ENCODE results near the gene LYRM7. TPM values are rescaled to one million over a fixed set of nuclear protein-coding genes. Genes with fewer than 3 reads are reported as not detected.
A peak's percentile ranks its signal among the peaks of the same experiment; 100 is the strongest.

The LYRM7 gene
- total RNA-seq, 1 donor from 2014 or later, result 3.9 TPM

DNA sequence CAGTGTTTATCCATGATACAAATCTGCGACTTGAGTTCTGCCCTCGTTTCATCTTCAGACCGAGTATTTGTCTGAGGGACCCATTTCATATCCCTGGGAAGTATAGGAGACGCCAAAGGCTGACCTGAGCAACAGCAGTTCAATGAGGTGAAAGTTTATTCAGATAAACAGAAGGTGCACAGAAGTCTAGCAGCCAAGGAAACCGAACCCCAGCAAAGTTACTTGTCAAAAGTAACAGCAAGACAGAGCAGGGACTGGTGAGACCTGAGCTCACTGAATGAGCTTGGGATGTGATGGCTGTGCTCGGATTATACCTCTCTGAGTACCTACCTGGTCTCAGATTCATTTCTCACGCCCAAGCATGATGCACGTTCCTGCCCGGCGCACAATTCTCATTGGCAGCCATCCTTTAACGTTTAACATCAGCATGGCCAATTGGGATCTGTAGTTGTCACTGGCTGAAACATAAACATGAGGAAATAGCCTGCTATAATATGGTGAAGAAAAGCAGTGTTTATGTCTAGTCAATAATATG, 599 bp downstream of the LYRM7 start:
- Histone ChIP-seq H3K4me1 (peaks cover 13% of the 10 kb centered on the region), H3K9me3 (no peaks in the 10 kb centered on the region), H3K27ac (peak overlapping the region; percentile 81), H3K36me3 (no peaks in the 10 kb centered on the region), H3K4me3 (peak overlapping the region; percentile 61 to 63), H3K27me3 (no peaks in the 10 kb centered on the region)
- TF ChIP-seq, protein P1, sequence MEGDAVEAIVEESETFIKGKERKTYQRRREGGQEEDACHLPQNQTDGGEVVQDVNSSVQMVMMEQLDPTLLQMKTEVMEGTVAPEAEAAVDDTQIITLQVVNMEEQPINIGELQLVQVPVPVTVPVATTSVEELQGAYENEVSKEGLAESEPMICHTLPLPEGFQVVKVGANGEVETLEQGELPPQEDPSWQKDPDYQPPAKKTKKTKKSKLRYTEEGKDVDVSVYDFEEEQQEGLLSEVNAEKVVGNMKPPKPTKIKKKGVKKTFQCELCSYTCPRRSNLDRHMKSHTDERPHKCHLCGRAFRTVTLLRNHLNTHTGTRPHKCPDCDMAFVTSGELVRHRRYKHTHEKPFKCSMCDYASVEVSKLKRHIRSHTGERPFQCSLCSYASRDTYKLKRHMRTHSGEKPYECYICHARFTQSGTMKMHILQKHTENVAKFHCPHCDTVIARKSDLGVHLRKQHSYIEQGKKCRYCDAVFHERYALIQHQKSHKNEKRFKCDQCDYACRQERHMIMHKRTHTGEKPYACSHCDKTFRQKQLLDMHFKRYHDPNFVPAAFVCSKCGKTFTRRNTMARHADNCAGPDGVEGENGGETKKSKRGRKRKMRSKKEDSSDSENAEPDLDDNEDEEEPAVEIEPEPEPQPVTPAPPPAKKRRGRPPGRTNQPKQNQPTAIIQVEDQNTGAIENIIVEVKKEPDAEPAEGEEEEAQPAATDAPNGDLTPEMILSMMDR (IDR thresholded peaks at IDR 0.05), result no peak
- TF ChIP-seq POLR2AphosphoS5 (IDR thresholded peaks at IDR 0.05; ENCODE audit: insufficient read depth in 1 of 2, low read depth in 1 of 2), result no peak
- TF ChIP-seq POLR2A (IDR thresholded peaks at IDR 0.05), result no peak
- intact Hi-C loops (cut with DNase I), result no loop called here
- no peak for DNase-seq (ENCODE audit: extremely low spot score in 2 of 2)

- Histone ChIP-seq H3K27ac (no peak overlapping the region), H3K9me3 (no peaks in the 10 kb centered on the region), H3K36me3 (no peaks in the 10 kb centered on the region), H3K27me3 (no peaks in the 10 kb centered on the region), H3K4me1 (no peaks in the 10 kb centered on the region), H3K4me3 (no peak overlapping the region)
- intact Hi-C loops (cut with DNase I), result no loop called here
- no peak for DNase-seq (ENCODE audit: extremely low spot score in 2 of 2)
- TF ChIP-seq, protein P1 (IDR thresholded peaks at IDR 0.05), result no peak
- TF ChIP-seq POLR2A (IDR thresholded peaks at IDR 0.05), result no peak
- no peak for TF ChIP-seq POLR2AphosphoS5 (IDR thresholded peaks at IDR 0.05; ENCODE audit: insufficient read depth in 1 of 2, low read depth in 1 of 2)
These were observed 9.7 kb downstream of the LYRM7 start for GRCh38 chr5:131180407-131180806.

GRCh38 chr5:131182839-131183238, 12.1 kb downstream of the LYRM7 start:
- Histone ChIP-seq H3K27me3 (no peaks in the 10 kb centered on the region), H3K4me1 (no peaks in the 10 kb centered on the region), H3K4me3 (no peak overlapping the region), H3K27ac (no peak overlapping the region), H3K36me3 (no peaks in the 10 kb centered on the region), H3K9me3 (no peaks in the 10 kb centered on the region)
- TF ChIP-seq, protein P1 (IDR thresholded peaks at IDR 0.05), result no peak
- TF ChIP-seq POLR2AphosphoS5 (IDR thresholded peaks at IDR 0.05; ENCODE audit: insufficient read depth in 1 of 2, low read depth in 1 of 2) (no peak), POLR2A (IDR thresholded peaks at IDR 0.05) (no peak)
- intact Hi-C loops (cut with DNase I), result no loop called here
- DNase-seq (ENCODE audit: extremely low spot score in 2 of 2), result no peak

DNA sequence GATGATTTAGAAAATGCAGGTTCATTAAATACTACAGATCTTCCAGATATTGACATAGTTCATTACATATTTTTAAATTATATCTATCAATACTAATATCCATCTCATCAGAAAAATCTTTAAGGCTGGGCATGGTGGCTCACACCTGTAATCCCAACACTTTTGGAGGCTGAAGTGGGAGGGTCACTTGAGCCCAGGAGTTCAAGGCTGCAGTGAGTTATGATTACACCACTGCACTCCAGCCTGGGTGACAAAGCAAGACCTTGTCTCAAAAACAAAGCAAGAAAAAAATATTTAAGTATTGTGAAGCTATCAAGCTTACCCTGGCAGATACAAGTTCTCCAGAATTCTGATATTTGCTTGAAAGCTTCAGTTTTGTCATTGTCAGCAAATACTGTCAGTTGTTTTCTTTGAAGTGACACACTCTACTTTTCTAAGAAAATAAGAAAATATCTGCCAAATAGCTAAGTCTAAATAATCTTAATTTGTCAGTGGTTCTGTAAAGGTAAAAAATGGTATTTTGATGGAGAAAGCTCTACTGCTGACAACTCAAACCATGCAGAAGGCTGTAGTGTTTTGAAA, 14.9 kb downstream of the LYRM7 start:
- intact Hi-C loops (cut with DNase I), result no loop called here
- Histone ChIP-seq H3K27ac (no peak overlapping the region), H3K27me3 (no peaks in the 10 kb centered on the region), H3K36me3 (no peaks in the 10 kb centered on the region), H3K4me1 (no peaks in the 10 kb centered on the region), H3K9me3 (no peaks in the 10 kb centered on the region), H3K4me3 (no peak overlapping the region)
- no peak for TF ChIP-seq POLR2AphosphoS5 (IDR thresholded peaks at IDR 0.05; ENCODE audit: insufficient read depth in 1 of 2, low read depth in 1 of 2)
- TF ChIP-seq, protein P1 (IDR thresholded peaks at IDR 0.05), result no peak
- no peak for TF ChIP-seq POLR2A (IDR thresholded peaks at IDR 0.05)
- no peak for DNase-seq (ENCODE audit: extremely low spot score in 2 of 2)

DNA sequence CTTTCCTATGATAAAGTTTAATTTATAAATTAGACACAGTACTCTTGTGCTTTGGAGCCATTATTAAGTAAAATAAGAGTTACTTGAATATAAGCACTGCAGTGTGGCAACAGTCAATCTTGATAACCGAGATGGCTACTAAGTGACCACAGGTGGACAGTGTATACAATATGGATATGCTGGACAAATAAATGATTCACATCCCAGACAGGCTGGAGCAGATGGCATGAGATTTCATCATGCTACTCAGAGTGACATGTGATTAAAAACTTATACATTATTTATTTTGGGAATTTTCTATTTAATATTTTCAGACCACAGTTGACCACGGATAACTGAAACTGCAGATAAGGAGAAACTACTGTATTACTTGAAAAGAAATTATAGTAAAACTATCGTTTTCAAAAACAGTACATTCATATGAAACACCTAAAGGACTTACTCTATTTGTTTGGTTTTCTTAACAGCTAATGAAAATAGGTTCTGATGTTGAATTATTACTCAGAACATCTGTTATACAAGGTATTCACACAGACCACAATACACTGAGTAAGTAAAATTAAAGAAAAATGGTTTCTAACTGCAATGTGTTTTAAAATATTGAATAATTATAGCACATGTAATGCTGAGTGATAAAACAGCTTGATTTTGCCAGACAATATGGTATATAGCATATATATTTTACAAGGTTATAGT, 16.0 kb downstream of the LYRM7 start:
- Histone ChIP-seq H3K4me1 (no peaks in the 10 kb centered on the region), H3K27me3 (no peaks in the 10 kb centered on the region), H3K9me3 (no peaks in the 10 kb centered on the region), H3K36me3 (no peaks in the 10 kb centered on the region), H3K27ac (no peak overlapping the region), H3K4me3 (no peak overlapping the region)
- DNase-seq (ENCODE audit: extremely low spot score in 2 of 2), result no peak
- TF ChIP-seq POLR2AphosphoS5 (IDR thresholded peaks at IDR 0.05; ENCODE audit: insufficient read depth in 1 of 2, low read depth in 1 of 2), result no peak
- no peak for TF ChIP-seq POLR2A (IDR thresholded peaks at IDR 0.05)
- TF ChIP-seq, protein P1 (IDR thresholded peaks at IDR 0.05), result no peak
- intact Hi-C loops (cut with DNase I), result no loop called here
